ENCODE results near the gene TCF3. TPM values are rescaled to one million over a fixed set of nuclear protein-coding genes. Genes with fewer than 3 reads are reported as not detected.

Gene TCF3
- total RNA-seq, 6 experiments from 2014 or later, result 11.0 to 30.1 (median 15.9) TPM

DNA sequence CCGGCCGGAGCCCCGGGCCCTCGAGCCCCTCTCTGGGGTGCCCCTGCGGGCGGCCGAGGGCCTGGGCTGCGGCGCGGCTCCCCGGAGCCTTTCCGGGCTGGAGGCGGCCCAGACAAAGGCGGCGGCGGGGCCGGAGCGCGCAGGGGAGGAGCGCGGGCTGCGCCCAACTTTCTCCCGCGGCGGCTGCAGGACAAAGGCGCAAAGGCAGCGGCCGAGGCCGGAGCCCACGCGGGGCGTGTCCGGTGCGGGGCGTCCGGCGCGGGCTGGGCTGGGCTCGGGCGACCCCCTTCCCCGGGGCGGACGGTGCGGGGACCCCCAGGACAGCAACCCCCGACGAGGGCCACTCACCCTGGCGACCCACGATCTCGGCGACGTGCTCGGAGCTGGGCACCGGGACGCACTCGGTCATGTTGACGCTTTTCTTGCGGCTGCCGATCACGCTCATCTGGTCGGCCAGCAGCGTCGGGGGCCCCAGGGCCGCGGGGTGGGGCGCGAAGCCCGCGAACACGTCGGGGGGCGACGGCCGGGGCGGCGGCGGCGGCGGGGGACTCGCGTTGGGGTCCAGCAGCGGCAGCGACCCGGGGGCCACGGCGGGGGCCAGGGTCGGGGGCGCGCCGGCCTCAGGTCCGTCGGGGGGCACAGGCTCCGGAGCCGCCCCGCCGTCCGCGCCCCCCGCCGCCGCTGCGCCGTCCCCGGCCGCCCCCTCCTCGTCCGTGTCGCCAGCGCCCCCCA, 85.1 kb downstream of the TCF3 start:
- Histone ChIP-seq H3K27me3 (no peaks in the 10 kb centered on the region), H3K36me3 (no peaks in the 10 kb centered on the region), H3K27ac (peak overlapping the region; percentile 26 to 65 (median 40)), H3K9me3 (no peaks in the 10 kb centered on the region), H3K4me1 (peaks cover 0 to 3% (median 0%) of the 10 kb centered on the region in 4 donors), H3K4me3 (peak overlapping the region; percentile 49 to 58 (median 56))
- DNase-seq (peak in 1 of 3 donors; percentile 50), ATAC-seq (peak; percentile 13 to 40 (median 24))
- 0% methylated on average over 5 of the region's 108 CpGs for WGBS (ENCODE audit: insufficient coverage, low coverage, low lambda C conversion rate, missing lambda C conversion rate)
- intact Hi-C loops (cut with DNase I), result no loop called here
- TF ChIP-seq, protein P1, sequence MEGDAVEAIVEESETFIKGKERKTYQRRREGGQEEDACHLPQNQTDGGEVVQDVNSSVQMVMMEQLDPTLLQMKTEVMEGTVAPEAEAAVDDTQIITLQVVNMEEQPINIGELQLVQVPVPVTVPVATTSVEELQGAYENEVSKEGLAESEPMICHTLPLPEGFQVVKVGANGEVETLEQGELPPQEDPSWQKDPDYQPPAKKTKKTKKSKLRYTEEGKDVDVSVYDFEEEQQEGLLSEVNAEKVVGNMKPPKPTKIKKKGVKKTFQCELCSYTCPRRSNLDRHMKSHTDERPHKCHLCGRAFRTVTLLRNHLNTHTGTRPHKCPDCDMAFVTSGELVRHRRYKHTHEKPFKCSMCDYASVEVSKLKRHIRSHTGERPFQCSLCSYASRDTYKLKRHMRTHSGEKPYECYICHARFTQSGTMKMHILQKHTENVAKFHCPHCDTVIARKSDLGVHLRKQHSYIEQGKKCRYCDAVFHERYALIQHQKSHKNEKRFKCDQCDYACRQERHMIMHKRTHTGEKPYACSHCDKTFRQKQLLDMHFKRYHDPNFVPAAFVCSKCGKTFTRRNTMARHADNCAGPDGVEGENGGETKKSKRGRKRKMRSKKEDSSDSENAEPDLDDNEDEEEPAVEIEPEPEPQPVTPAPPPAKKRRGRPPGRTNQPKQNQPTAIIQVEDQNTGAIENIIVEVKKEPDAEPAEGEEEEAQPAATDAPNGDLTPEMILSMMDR (IDR thresholded peaks at IDR 0.05), result no peak
- TF ChIP-seq POLR2A (IDR thresholded peaks at IDR 0.05), result no peak

DNA sequence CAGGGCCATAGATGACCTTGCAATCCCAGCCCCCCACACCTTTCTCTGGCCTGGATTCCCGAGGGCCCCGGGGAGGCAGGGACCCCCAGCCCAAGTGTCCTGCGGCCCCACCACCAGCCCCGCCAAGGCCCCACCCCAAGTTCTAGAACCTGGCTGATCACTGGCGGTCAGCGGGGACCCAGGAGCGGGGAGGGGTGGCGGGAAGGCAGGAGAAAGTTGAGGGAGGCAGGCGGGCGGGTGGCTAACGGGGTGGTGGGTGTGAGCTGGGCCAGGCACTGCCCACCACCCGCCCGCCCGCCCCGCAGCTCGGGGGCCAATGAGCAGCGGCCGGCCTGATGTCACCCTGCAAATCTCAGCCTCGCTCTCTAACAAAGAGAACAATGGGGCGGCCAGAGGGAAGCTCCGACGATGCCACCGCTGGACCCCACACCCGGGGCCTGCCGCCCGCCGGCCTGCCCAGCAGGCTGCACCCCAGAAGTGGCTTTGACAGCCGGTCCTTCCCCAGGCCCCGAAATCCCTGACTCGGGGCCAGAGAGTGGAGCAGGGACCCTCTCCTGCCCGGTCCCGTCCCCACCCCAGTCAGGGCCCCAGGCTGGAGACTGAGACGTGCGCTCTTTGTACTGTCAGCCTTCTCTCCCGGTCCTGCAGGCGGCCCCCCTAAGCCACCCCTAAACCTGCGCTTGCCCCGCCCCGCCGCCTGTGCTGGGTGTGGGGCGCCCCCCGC, 85.9 kb downstream of the TCF3 start:
- ATAC-seq, result peak; percentile 28 to 59 (median 34)
- intact Hi-C loops (cut with DNase I), result no loop called here
- peak overlapping the region; percentile 49 to 58 (median 56) for H3K4me3 ChIP-seq
- peak overlapping the region; percentile 26 to 65 (median 40) for H3K27ac ChIP-seq
- TF ChIP-seq, protein P1 (IDR thresholded peaks at IDR 0.05), result no peak
- TF ChIP-seq POLR2A (IDR thresholded peaks at IDR 0.05), result peak; percentile 20
- 94% methylated on average over 7 of the region's 42 CpGs for WGBS (ENCODE audit: insufficient coverage, low coverage, low lambda C conversion rate, missing lambda C conversion rate)
- no peaks in the 10 kb centered on the region for H3K27me3 ChIP-seq
- peak in 1 of 3 donors; percentile 46 for DNase-seq
- H3K9me3 ChIP-seq, result no peaks in the 10 kb centered on the region
- peaks cover 0 to 3% (median 0%) of the 10 kb centered on the region in 4 donors for H3K4me1 ChIP-seq
- H3K36me3 ChIP-seq, result no peaks in the 10 kb centered on the region

DNA sequence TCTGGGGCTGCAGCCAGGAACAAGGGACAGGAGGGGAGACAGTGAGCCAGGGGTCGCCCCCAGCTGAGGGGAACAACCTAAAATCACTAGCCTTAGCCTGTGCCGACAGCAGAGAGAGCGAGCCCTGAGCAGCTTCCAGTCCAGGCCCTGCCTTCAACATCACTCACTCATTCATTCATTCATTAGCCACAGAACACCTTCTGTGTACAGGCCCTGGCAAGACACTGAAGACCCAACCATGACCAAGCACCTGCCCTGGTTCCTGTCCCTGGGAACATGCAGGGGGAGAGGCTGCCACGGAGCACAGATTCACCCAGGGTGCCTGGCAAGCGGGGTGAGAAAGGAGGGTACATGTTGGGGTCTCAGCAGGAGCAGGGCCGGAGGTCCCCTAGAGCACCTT, 89.2 kb downstream of the TCF3 start:
- Histone ChIP-seq H3K27me3 (no peaks in the 10 kb centered on the region), H3K4me3 (no peak overlapping the region), H3K36me3 (no peaks in the 10 kb centered on the region), H3K27ac (no peak overlapping the region), H3K4me1 (no peaks in the 10 kb centered on the region), H3K9me3 (no peaks in the 10 kb centered on the region)
- TF ChIP-seq POLR2A (IDR thresholded peaks at IDR 0.05), result no peak
- TF ChIP-seq, protein P1 (IDR thresholded peaks at IDR 0.05), result no peak
- no peak for ATAC-seq
- intact Hi-C loops (cut with DNase I), result no loop called here
- no peak for DNase-seq
- WGBS (ENCODE audit: insufficient coverage, low coverage, low lambda C conversion rate, missing lambda C conversion rate), result 100% methylated on average over 1 of the region's 6 CpGs

DNA sequence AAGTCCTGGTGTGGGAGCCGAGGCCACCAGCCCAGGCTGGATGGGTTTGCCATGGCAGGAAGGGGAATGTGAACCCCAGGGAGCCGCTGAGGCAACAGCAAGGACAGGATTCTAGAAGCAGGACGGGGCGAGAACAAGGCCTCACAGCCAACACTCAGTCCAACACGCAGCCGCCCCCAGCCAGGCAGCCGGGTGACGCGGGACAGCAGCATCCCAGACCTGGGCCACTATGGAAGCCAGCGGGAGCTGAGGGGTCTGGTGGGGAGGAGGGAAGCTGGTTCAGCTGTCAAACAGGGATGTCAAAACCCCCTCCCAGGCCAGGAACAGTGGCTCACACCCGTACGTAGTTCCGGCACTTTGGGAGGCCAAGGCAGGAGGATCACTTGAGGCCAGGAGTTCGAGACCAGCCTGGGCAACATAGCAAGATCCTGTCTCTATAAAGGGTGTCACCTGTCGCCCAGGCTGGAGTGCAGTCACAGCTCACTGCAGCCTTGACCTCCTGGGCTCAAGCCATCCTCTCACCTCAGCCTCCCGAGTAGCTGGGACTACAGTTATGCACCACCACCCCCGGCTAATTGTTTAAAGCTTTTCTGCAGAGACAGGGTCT, 91.1 kb downstream of the TCF3 start:
- Histone ChIP-seq H3K27ac (no peak overlapping the region), H3K36me3 (no peaks in the 10 kb centered on the region), H3K4me1 (no peaks in the 10 kb centered on the region), H3K4me3 (no peak overlapping the region), H3K27me3 (no peaks in the 10 kb centered on the region), H3K9me3 (no peaks in the 10 kb centered on the region)
- no peak for ATAC-seq
- intact Hi-C loops (cut with DNase I), result no loop called here
- no peak for DNase-seq
- TF ChIP-seq, protein P1 (IDR thresholded peaks at IDR 0.05), result no peak
- no peak for TF ChIP-seq POLR2A (IDR thresholded peaks at IDR 0.05)
- whole genome bisulfite sequencing (ENCODE audit: insufficient coverage, low coverage, low lambda C conversion rate, missing lambda C conversion rate), result 88% methylated on average over 3 of the region's 17 CpGs
